Activated gamma-delta T cell treated with anti-CD3 and anti-CD28 coated beads, Interleukin-2, amount 50 U/mL, for 16 hours (primary cell): ENCODE measurements around the gene ADGRG6.
"Not testable (repeated sequence)": the region's sequence is repeated elsewhere in the genome, so short reads cannot be mapped to it uniquely, and the experiment has no call there.

Experiments
- DNase-seq: peaks from one replicate; pipeline ENCODE4 v3.0.0-alpha.2; 2020; ENCODE audit warnings: low read depth

The ADGRG6 gene

GRCh38 chr6:142446576-142446975 lies 144.8 kb downstream of the ADGRG6 start:
- no peak for DNase-seq

GRCh38 chr6:142448091-142448729 lies 146.4 kb downstream of the ADGRG6 start:
- no peak for DNase-seq

- DNase-seq, result not testable (repeated sequence)
Observed at GRCh38 chr6:142450856-142451255, 149.0 kb downstream of the ADGRG6 start.

- DNase-seq, result no peak
Observed at GRCh38 chr6:142452993-142453392, 151.2 kb downstream of the ADGRG6 start.

- not testable (repeated sequence) for DNase-seq
Observed at GRCh38 chr6:142454196-142454595, 152.4 kb downstream of the ADGRG6 start.

GRCh38 chr6:142454848-142455247 lies 153.0 kb downstream of the ADGRG6 start:
- not testable (repeated sequence) for DNase-seq

GRCh38 chr6:142455957-142456589 lies 154.3 kb downstream of the ADGRG6 start:
- no peak for DNase-seq

- DNase-seq, result no peak
Observed at GRCh38 chr6:142457638-142458406, 156.0 kb downstream of the ADGRG6 start.

- DNase-seq, result no peak
Observed at GRCh38 chr6:142458836-142459235, 157.0 kb downstream of the ADGRG6 start.

- no peak for DNase-seq
Observed at GRCh38 chr6:142459271-142459670, 157.5 kb downstream of the ADGRG6 start.

GRCh38 chr6:142462260-142462659 lies 160.5 kb downstream of the ADGRG6 start:
- DNase-seq, result no peak

GRCh38 chr6:142463988-142464387 lies 162.2 kb downstream of the ADGRG6 start:
- DNase-seq, result no peak

GRCh38 chr6:142469220-142469619 lies 167.4 kb downstream of the ADGRG6 start:
- DNase-seq, result no peak

- DNase-seq, result no peak
Observed at GRCh38 chr6:142470421-142470820, 168.6 kb downstream of the ADGRG6 start.

GRCh38 chr6:142474531-142475289 lies 172.9 kb downstream of the ADGRG6 start:
- no peak for DNase-seq

GRCh38 chr6:142476452-142476851 lies 174.6 kb downstream of the ADGRG6 start:
- DNase-seq, result no peak

GRCh38 chr6:142478117-142478516 lies 176.3 kb downstream of the ADGRG6 start:
- DNase-seq, result no peak

GRCh38 chr6:142481466-142481865 lies 179.7 kb downstream of the ADGRG6 start:
- DNase-seq, result no peak

- DNase-seq, result no peak
Observed at GRCh38 chr6:142482249-142482648, 180.4 kb downstream of the ADGRG6 start.

- DNase-seq, result no peak
Observed at GRCh38 chr6:142482974-142483373, 181.2 kb downstream of the ADGRG6 start.

- no peak for DNase-seq
Observed at GRCh38 chr6:142485256-142485655, 183.4 kb downstream of the ADGRG6 start.
